Skeletal muscle cell (primary cell): ENCODE results near the gene MPST.
"Not testable (repeated sequence)": the region's sequence is repeated elsewhere in the genome, so short reads cannot be mapped to it uniquely, and the experiment has no call there.

Experiments used
- DNase-seq: peaks from one replicate; pipeline ENCODE4 v3.0.0-alpha.2; 2010; ENCODE audit warnings: low read depth
- H3K4me3 ChIP-seq: 2 replicates; pipeline ENCODE4 v1.5.1; 2011; ENCODE audit warnings: low read depth, mild to moderate bottlenecking, control low read depth, low read length, moderate library complexity

Gene MPST

GRCh38 chr22:37071850-37072592, 52.5 kb downstream of the MPST start:
- not testable (repeated sequence) for H3K4me3 ChIP-seq, DNase-seq

GRCh38 chr22:37072673-37073072, 53.1 kb downstream of the MPST start:
- no peak overlapping the region for H3K4me3 ChIP-seq
- no peak for DNase-seq

- DNase-seq: no peak
- H3K4me3 ChIP-seq: no peak overlapping the region
Measured at GRCh38 chr22:37074537-37074936, 55.0 kb downstream of the MPST start.

- no peak overlapping the region for H3K4me3 ChIP-seq
- no peak for DNase-seq
Measured at GRCh38 chr22:37075046-37075445, 55.5 kb downstream of the MPST start.

- no peak overlapping the region for H3K4me3 ChIP-seq
- no peak for DNase-seq
Measured at GRCh38 chr22:37075822-37076433, 56.4 kb downstream of the MPST start.

GRCh38 chr22:37077802-37078448, 58.4 kb downstream of the MPST start:
- DNase-seq: no peak

GRCh38 chr22:37079158-37079557, 59.6 kb downstream of the MPST start:
- no peak for DNase-seq
- no peak overlapping the region for H3K4me3 ChIP-seq

More at GRCh38 chr22:37077802-37078448, 58.4 kb downstream of the MPST start:
- H3K4me3 ChIP-seq: no peak overlapping the region
